Epithelial cell of proximal tubule (primary cell): Measurements from ENCODE around the gene BRAP. TPM values are rescaled to one million over a fixed set of nuclear protein-coding genes. Genes with fewer than 3 reads are reported as not detected.
"Not testable (repeated sequence)": the region's sequence is repeated elsewhere in the genome, so short reads cannot be mapped to it uniquely, and the experiment has no call there.

ENCODE experiments used
- DNase-seq: peaks from one replicate; pipeline ENCODE4 v3.0.0-alpha.2; 2011; ENCODE audit warnings: low read depth
- H3K4me3 ChIP-seq: 2 replicates; pipeline ENCODE4 v1.5.1; 2011; ENCODE audit warnings: low read depth, mild to moderate bottlenecking, low read length
- total RNA-seq: library from RNA; depleted of rRNA; stranded (reverse); fragments of >200 nt; gene quantifications from 2 replicates; pipeline ENCODE4 v1.2.3, GENCODE V29; 2015
- TF ChIP-seq, protein P1 (sequence below): conservative IDR thresholded peaks from 2 replicates; pipeline ENCODE4 v1.5.1; 2012; ENCODE audit warnings: low read depth, mild to moderate bottlenecking, low read length

BRAP gene
- total RNA-seq, 1 donor from 2014 or later, result 19.9 TPM

- no peak for DNase-seq
- TF ChIP-seq, protein P1, sequence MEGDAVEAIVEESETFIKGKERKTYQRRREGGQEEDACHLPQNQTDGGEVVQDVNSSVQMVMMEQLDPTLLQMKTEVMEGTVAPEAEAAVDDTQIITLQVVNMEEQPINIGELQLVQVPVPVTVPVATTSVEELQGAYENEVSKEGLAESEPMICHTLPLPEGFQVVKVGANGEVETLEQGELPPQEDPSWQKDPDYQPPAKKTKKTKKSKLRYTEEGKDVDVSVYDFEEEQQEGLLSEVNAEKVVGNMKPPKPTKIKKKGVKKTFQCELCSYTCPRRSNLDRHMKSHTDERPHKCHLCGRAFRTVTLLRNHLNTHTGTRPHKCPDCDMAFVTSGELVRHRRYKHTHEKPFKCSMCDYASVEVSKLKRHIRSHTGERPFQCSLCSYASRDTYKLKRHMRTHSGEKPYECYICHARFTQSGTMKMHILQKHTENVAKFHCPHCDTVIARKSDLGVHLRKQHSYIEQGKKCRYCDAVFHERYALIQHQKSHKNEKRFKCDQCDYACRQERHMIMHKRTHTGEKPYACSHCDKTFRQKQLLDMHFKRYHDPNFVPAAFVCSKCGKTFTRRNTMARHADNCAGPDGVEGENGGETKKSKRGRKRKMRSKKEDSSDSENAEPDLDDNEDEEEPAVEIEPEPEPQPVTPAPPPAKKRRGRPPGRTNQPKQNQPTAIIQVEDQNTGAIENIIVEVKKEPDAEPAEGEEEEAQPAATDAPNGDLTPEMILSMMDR, result no peak
These were observed 86.1 kb downstream of the BRAP start for GRCh38 chr12:111599453-111600204.

DNA sequence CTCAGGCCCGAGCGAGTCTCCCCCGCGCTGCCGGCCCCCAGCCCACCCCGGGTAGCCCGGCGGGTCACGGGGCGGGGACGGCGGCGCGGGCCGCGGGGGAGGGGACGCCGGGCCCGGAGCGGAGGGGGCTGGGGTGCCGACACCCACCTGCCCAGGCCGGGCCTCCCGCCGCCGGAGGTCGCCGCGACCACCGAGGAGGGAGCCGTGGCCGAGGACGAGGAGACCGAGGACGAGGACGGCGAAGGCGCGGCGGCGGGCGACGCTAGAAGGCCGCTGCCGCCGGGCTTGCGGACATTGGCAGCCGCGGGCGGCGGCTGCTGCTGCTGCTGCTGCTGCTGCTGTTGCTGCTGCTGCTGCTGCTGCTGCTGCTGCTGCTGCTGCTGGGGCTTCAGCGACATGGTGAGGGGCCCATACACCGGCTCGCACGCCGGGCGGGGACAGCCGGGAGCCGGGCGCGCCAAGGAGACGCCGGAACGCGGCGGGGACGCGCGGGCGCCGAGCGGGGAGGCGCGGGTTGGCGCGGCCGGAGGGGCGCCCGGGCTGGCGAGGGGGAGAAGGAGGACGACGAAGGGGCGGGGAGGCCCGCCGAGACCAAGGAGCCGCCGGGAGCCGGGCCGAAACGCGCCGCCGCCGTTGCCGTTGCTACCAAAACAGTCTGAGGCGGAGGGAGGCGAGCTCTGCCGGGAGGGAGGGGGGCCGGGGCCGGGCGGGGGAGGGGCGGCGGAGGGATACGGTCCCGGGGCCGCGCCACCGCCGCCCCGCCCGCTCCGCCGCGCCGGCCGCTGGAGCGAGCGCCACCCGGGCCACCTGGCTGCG lies 86.9 kb downstream of the BRAP start, which contains the start of gene ATXN2:
TSS of gene ATXN2 (minus strand) at position 679 of the 816 bp plus-strand sequence. CDS start at position 398, 281 bp downstream.
- peak within 1 kb of the TSS; percentile 98 for H3K4me3 ChIP-seq
- TF ChIP-seq, protein P1, result no peak
- DNase-seq, result no peak

More at GRCh38 chr12:111599453-111600204, 86.1 kb downstream of the BRAP start:
- H3K4me3 ChIP-seq, result peak overlapping the region; percentile 98

GRCh38 chr12:111597831-111598636 lies 87.7 kb downstream of the BRAP start:
- peak overlapping the region; percentile 98 for H3K4me3 ChIP-seq
- DNase-seq, result no peak

GRCh38 chr12:111596985-111597830 lies 88.5 kb downstream of the BRAP start:
- H3K4me3 ChIP-seq, result peak overlapping the region; percentile 98
- DNase-seq, result no peak
- TF ChIP-seq, protein P1, result no peak

More at GRCh38 chr12:111597831-111598636, 87.7 kb downstream of the BRAP start:
- TF ChIP-seq, protein P1, result no peak

DNA sequence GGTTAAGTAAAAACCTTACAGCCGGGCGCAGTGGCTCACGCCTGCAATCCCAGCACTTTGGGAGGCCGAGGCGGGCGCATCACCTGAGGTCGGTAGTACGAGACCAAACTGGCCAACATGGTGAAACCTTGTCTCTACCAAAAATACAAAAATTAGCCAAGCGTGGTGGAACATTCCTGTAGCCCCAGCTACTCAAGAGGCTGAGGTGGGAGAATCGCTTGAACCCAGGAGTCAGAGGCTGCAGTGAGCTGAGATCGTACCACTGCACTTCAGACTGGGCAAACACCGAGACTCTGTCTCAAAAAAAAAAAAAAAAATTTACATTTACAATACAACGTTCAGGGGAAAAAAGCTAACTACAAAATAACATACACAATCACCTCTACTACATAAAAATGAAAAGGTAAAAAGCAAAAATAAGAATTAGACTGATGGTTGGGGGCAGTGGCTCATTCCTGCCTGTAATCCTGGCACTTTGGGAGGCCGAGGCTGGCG lies 90.4 kb downstream of the BRAP start:
- peak overlapping the region; percentile 16 for H3K4me3 ChIP-seq

More for the DNA sequence above, 90.4 kb downstream of the BRAP start:
- DNase-seq, result not testable (repeated sequence)

Other genes starting within 250 kb of the BRAP start
- 14.2 and 17.7 TPM in 2 replicates for gene ATXN2, start 86.6 kb downstream of the BRAP start, total RNA-seq
- 11.5 and 15.6 TPM in 2 replicates for gene ACAD10, start 97 bp upstream of the BRAP start, total RNA-seq
- gene ALDH2, start 81.0 kb upstream of the BRAP start, total RNA-seq, result 19.3 and 25.2 TPM in 2 replicates
- 45.0 and 45.4 TPM in 2 replicates for gene MAPKAPK5, start 156.3 kb upstream of the BRAP start, total RNA-seq